ENCODE measurements around the gene PDE6G.

- TF ChIP-seq POLR2AphosphoS5 (IDR thresholded peaks at IDR 0.05; ENCODE audit: low read depth) (no peak), CTCF (IDR thresholded peaks at IDR 0.05; ENCODE audit: insufficient read depth, low read length) (no peak), REST (IDR thresholded peaks at IDR 0.05; ENCODE audit: insufficient replicate concordance, low read depth) (no peak), GABPA (IDR thresholded peaks at IDR 0.05; ENCODE audit: low read depth) (no peak)
Observed at GRCh38 chr17:81608082-81608481, 48.3 kb downstream of the PDE6G start.

Data from HL-60 (cell line).